ENCODE data around the gene SAMD9L.

DNA sequence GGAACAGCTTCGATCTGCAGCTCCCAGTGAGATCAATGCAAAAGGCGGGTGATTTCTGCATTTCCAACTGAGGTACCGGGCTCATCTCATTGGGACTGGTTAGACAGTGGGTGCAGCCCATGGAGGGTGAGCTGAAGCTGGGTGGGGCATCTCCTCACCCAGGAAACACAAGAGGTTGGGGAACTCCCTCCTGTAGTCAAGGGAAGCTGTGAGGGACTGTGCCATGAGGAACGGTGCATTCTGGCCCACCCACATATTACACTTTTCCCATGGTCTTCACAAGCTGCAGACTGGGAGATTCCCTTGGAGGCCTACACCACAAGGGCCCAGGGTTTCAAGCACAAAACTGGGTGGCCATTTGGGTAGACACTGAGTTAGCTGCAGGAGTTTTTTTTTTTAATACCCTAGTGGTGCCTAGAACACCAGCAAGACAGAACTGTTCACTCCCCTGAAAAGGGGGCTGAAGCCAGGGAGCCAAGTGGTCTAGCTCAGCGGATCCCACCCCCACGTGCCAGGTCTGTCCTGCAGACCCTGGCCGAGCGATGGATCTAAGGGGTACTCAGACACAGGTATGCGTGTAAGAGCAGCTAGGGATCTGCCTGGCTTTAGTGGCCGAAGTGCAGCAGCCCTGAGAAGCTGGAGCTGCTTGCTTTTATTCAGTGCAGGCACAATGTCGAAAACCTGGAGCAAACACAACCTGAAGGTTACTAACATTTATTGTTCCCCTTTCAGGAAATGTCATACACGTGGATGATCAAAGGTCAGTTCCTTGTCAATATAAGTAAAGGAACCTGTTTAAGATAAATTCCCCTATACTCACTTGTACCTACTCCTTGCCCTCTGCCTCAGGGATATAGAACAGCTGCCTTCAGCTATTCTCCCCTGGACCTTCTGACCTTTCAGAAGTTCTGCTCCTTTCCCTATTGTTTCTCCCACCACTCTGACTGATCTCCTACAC is 27.3 kb downstream of the SAMD9L start:
- TF ChIP-seq, protein P1, sequence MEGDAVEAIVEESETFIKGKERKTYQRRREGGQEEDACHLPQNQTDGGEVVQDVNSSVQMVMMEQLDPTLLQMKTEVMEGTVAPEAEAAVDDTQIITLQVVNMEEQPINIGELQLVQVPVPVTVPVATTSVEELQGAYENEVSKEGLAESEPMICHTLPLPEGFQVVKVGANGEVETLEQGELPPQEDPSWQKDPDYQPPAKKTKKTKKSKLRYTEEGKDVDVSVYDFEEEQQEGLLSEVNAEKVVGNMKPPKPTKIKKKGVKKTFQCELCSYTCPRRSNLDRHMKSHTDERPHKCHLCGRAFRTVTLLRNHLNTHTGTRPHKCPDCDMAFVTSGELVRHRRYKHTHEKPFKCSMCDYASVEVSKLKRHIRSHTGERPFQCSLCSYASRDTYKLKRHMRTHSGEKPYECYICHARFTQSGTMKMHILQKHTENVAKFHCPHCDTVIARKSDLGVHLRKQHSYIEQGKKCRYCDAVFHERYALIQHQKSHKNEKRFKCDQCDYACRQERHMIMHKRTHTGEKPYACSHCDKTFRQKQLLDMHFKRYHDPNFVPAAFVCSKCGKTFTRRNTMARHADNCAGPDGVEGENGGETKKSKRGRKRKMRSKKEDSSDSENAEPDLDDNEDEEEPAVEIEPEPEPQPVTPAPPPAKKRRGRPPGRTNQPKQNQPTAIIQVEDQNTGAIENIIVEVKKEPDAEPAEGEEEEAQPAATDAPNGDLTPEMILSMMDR (IDR thresholded peaks at IDR 0.05) = no peak
- TF ChIP-seq POLR2A (IDR thresholded peaks at IDR 0.05) = no peak
